Measurements from ENCODE around the gene DNAJC8.

GRCh38 chr1:28279721-28280120, 46.9 kb upstream of the DNAJC8 start:
- TF ChIP-seq TAF1 (IDR thresholded peaks at IDR 0.05; ENCODE audit: borderline replicate concordance, low read depth, low read length) (no peak), POLR2A (IDR thresholded peaks at IDR 0.05; ENCODE audit: low read depth, low read length) (no peak), POLR2AphosphoS5 (IDR thresholded peaks at IDR 0.05; ENCODE audit: low read depth, low read length) (no peak)

All from GM12892 (cell line).